ENCODE measurements around the gene ZFP37.
"Not testable (repeated sequence)": the region's sequence is repeated elsewhere in the genome, so short reads cannot be mapped to it uniquely, and the experiment has no call there.

The ZFP37 gene

GRCh38 chr9:113056191-113057106 lies at the start of gene ZFP37:
ZFP37 (minus strand) TSS chr9:113056724; CDS start chr9:113056688, 36 bp downstream.
- DNase-seq (ENCODE audit: low spot score) = peak; percentile 96

- DNase-seq (ENCODE audit: low spot score) = not testable (repeated sequence)
Measured at GRCh38 chr9:113105345-113105744, 48.8 kb upstream of the ZFP37 start.

GRCh38 chr9:113095561-113095960 lies 39.0 kb upstream of the ZFP37 start:
- DNase-seq (ENCODE audit: low spot score) = no peak

GRCh38 chr9:113089924-113090323 lies 33.4 kb upstream of the ZFP37 start:
- not testable (repeated sequence) for DNase-seq (ENCODE audit: low spot score)

- not testable (repeated sequence) for DNase-seq (ENCODE audit: low spot score)
Measured at GRCh38 chr9:113089143-113089505, 32.6 kb upstream of the ZFP37 start.

- DNase-seq (ENCODE audit: low spot score) = not testable (repeated sequence)
Measured at GRCh38 chr9:113088456-113089142, 32.1 kb upstream of the ZFP37 start.

- not testable (repeated sequence) for DNase-seq (ENCODE audit: low spot score)
Measured at GRCh38 chr9:113062932-113063310, 6.4 kb upstream of the ZFP37 start.

- DNase-seq (ENCODE audit: low spot score) = not testable (repeated sequence)
Measured at GRCh38 chr9:113062256-113062931, 5.9 kb upstream of the ZFP37 start.

GRCh38 chr9:113061072-113061850 lies 4.7 kb upstream of the ZFP37 start:
- DNase-seq (ENCODE audit: low spot score) = not testable (repeated sequence)

GRCh38 chr9:113059581-113060284 lies 3.2 kb upstream of the ZFP37 start:
- DNase-seq (ENCODE audit: low spot score) = not testable (repeated sequence)

- no peak for DNase-seq (ENCODE audit: low spot score)
Measured at GRCh38 chr9:113057193-113057592, 669 bp upstream of the ZFP37 start.

- DNase-seq (ENCODE audit: low spot score) = no peak
Measured at GRCh38 chr9:113042884-113043657, 13.5 kb downstream of the ZFP37 start.

GRCh38 chr9:113026200-113026599 lies 30.3 kb downstream of the ZFP37 start:
- no peak for DNase-seq (ENCODE audit: low spot score)

GRCh38 chr9:113018247-113018646 lies 38.3 kb downstream of the ZFP37 start:
- no peak for DNase-seq (ENCODE audit: low spot score)

- peak; percentile 3 for DNase-seq (ENCODE audit: low spot score)
Measured at GRCh38 chr9:113012492-113012891, 44.0 kb downstream of the ZFP37 start.

GRCh38 chr9:113011911-113012381 lies 44.6 kb downstream of the ZFP37 start, which contains the start of gene ZNF883:
ZNF883 (minus strand) TSS chr9:113012192.
- DNase-seq (ENCODE audit: low spot score) = peak; percentile 56

GRCh38 chr9:113005777-113006176 lies 50.7 kb downstream of the ZFP37 start:
- DNase-seq (ENCODE audit: low spot score) = no peak

- DNase-seq (ENCODE audit: low spot score) = no peak
Measured at GRCh38 chr9:112997236-112997941, 59.1 kb downstream of the ZFP37 start.

Data from globus pallidus (tissue), 1 donor.